Hepatic stellate cell (primary cell): Measurements from ENCODE around the gene CDK5.
A peak's percentile ranks its signal among the peaks of the same experiment; 100 is the strongest.

Experiments
- DNase-seq: peaks from one replicate; pipeline ENCODE4 v3.0.0; 2011; ENCODE audit warnings: low spot score

CDK5 gene

GRCh38 chr7:151073990-151074389 is 16.3 kb upstream of the CDK5 start:
- no peak for DNase-seq

GRCh38 chr7:151071032-151071866 is 13.6 kb upstream of the CDK5 start:
- DNase-seq, result no peak

GRCh38 chr7:151070574-151070960 is 12.9 kb upstream of the CDK5 start:
- DNase-seq, result no peak

GRCh38 chr7:151069841-151070573 is 12.3 kb upstream of the CDK5 start:
- DNase-seq, result no peak

GRCh38 chr7:151068069-151068773 is 10.5 kb upstream of the CDK5 start:
- no peak for DNase-seq

- DNase-seq, result no peak
Observed at GRCh38 chr7:151066273-151066974, 8.7 kb upstream of the CDK5 start.

- DNase-seq, result no peak
Observed at GRCh38 chr7:151065516-151065915, 7.8 kb upstream of the CDK5 start.

GRCh38 chr7:151064993-151065392 is 7.3 kb upstream of the CDK5 start:
- DNase-seq, result no peak

DNA sequence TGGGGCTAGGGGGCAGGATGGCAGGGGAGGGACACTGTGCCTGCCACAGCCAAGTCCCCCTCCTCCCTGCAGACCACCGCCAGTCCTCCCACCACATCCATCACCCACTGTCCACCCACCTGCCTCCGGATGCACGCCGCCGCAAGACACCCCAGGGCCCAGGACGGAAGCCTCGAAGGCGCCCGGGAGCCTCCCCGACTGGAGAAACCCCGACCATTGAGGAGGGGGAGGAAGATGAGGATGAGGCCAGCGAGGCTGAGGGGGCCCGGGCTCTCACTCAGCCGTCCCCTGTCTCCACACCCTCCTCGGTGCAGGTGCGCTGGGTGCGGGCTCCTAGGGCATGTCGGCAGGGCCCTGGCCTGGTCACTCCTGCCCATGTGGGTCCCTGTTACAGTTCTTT is 6.8 kb upstream of the CDK5 start:
- no peak for DNase-seq

DNA sequence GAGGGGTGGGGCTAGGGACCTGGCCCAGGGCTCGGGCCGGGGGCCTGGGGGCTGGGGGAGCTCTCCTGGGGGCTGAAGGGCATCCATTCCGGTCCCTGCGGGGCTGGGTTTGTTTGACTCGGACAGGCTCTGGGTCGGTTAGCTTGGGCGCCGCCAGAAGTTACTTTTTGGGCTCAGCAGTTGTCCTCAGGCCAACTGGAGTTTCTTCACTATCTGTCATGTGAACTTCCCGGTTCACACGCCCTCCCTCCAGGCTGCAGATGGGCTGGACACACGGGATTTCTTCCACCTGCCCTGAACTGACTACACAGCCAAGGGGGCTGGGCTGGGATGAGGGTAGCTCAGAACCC is 5.5 kb upstream of the CDK5 start:
- DNase-seq, result no peak

- no peak for DNase-seq
Observed at GRCh38 chr7:151062399-151063211, 4.9 kb upstream of the CDK5 start.

DNA sequence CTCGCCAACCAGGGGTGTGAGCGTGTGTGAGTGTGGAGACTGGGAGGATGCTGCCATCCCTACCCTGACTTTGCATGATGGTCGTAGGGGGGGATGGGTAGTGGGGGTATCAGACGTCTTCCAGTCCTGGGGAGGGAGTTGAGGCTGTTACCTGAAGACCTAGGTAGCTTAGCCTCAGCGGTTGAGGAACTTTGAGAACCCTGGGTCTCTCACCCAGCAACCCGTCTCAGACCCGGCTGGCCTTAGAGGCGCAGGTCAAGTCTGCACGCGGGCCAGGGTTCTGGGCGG is 4.4 kb upstream of the CDK5 start:
- DNase-seq, result no peak

GRCh38 chr7:151061213-151062110 is 3.8 kb upstream of the CDK5 start:
- no peak for DNase-seq

DNA sequence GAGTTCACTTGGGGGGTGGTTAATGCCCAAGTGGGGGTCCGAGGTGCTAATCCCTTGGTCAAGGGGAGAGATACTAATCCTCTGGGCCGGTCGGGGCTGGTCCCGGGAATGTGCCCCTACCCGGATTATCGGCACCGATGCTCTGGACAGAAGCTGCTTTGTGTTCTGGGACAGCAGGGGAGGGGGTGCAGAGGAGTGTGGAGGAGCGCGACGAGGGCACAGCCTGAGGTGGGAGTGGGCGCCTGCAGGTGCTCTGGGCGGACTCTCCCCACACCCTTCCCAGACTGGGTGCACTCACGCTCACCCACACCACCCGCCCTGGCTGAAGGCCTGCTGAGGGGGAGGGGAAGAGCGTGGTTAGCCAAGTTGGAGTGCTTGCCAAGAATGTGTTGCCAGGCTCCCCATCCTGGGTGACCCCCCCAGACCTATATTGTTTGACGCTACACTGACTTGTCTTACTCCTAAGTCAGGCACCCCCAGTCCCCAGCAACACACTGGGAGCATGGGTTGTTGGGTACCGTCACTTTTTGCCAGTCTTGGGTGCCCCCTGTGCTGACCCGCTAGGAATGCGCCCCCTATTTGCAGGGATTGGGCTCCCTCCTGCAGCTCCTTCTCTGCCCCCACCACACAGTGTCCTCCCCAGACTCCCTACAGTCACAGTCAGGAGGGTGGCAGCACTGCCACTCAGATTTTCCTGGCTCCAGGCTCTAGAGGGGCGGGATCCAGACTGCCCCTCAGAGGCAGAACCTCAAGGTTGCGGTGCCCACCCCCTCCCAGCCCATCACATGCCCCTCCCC is 2.9 kb upstream of the CDK5 start:
- DNase-seq, result peak; percentile 63

DNA sequence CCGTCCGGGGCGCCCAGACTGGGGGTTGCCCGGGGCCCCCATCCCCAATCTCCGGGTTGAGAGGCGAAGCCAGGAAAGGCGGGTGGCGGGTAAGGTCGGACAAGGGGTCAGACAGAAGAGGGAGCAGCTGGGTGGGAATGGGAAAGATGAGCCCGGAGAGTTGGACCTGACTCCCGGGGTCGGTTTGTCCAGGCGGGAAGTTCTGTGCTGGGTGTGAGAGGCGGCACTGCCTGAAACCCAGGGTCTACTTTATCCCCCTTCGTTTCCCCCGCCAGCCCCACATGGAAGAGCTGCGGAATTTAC is 2.4 kb upstream of the CDK5 start:
- no peak for DNase-seq

DNA sequence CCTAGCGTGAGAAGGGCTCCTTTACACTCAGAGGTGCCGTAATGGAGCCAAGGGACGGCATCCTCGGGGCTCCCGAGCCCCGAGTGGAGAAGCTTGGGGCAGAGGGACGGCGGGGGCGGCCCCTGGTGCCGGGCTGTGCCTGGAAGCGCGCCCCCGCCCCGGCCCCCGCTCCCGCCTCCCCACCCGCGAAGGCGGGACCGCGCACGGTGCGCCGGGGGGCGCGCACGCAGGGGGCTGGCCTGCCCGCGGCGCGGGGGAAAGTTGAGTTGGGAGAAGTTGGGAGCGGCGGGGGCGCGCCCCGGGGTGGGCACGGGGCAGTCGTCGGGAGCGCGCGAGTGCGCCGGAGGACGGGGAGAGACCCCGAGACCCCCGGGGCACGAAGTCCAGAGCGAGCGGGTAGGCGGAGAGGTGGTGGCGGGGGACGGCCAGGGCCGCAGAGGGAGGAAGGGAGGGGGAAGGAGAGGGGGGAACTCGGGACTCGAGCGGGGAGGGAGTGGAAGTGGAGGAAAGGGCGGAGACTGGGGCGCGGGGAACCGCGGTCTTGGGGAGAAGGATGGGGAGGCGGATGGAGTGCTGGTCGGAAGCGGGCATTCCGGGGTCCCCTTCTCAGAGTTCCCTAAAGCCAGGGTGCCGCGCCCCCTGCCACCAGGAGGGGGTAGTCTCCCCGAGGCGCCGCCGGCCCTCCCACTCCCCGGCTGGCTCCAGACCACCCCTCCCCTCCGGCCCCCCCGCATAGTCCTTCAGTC is 1.8 kb upstream of the CDK5 start, which contains the start of gene SLC4A2:
Gene SLC4A2, plus strand, starts transcription at position 223 of the 746 bp plus-strand sequence. CDS start 2,399 bp downstream, outside the sequence.
- peak; percentile 96 for DNase-seq

GRCh38 chr7:151058781-151059366 is 1.2 kb upstream of the CDK5 start:
- no peak for DNase-seq

GRCh38 chr7:151057989-151058780 is 488 bp upstream of the CDK5 start:
- DNase-seq, result peak; percentile 100
